ENCODE data around the gene NOTCH2. TPM values are rescaled to one million over a fixed set of nuclear protein-coding genes. Genes with fewer than 3 reads are reported as not detected.

NOTCH2 gene
- total RNA-seq, 4 donors from 2014 or later = 91.1 to 148 (median 112) TPM

DNA sequence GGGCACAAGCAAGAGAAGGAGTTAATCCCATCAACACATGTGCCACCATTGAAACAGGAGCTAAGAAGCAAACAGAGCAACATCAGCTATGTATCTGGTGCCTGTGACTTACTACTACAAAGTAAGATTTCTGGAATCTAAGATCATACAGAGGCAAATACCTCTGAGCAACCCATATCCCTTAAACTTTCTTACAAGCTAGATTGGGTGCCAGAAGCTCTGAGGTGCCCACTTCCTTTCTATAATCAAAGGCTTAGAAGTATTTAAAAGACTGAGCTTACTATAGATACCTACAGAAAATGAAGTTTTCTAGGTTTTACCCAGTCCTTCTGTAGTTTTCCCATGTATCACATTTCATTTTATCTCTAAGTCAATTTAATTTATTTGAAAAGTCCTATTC is 128.8 kb downstream of the NOTCH2 start:
- Histone ChIP-seq H3K36me3 (peaks cover 29 to 58% (median 39%) of the 10 kb centered on the region in 4 donors), H3K4me1 (peaks cover 0 to 7% (median 5%) of the 10 kb centered on the region in 4 donors), H3K27me3 (no peaks in the 10 kb centered on the region), H3K9me3 (no peaks in the 10 kb centered on the region), H3K4me3 (no peak overlapping the region), H3K27ac (replicated peaks in 1 of 4) (no peak overlapping the region)
- TF ChIP-seq, protein P1, sequence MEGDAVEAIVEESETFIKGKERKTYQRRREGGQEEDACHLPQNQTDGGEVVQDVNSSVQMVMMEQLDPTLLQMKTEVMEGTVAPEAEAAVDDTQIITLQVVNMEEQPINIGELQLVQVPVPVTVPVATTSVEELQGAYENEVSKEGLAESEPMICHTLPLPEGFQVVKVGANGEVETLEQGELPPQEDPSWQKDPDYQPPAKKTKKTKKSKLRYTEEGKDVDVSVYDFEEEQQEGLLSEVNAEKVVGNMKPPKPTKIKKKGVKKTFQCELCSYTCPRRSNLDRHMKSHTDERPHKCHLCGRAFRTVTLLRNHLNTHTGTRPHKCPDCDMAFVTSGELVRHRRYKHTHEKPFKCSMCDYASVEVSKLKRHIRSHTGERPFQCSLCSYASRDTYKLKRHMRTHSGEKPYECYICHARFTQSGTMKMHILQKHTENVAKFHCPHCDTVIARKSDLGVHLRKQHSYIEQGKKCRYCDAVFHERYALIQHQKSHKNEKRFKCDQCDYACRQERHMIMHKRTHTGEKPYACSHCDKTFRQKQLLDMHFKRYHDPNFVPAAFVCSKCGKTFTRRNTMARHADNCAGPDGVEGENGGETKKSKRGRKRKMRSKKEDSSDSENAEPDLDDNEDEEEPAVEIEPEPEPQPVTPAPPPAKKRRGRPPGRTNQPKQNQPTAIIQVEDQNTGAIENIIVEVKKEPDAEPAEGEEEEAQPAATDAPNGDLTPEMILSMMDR (IDR thresholded peaks at IDR 0.05) = no peak
- no peak for TF ChIP-seq EP300 (IDR thresholded peaks at IDR 0.05)
- TF ChIP-seq POLR2A (IDR thresholded peaks at IDR 0.05; ENCODE audit: low read depth) = no peak
- TF ChIP-seq POLR2AphosphoS5 (IDR thresholded peaks at IDR 0.05) = no peak
- DNase-seq (ENCODE audit: extremely low spot score) = no peak
- intact Hi-C loops (cut with DNase I) = loop anchor here (10.0 kb wide), 1 partner anchor 204 kb away; no protein-coding TSS in a partner anchor

DNA sequence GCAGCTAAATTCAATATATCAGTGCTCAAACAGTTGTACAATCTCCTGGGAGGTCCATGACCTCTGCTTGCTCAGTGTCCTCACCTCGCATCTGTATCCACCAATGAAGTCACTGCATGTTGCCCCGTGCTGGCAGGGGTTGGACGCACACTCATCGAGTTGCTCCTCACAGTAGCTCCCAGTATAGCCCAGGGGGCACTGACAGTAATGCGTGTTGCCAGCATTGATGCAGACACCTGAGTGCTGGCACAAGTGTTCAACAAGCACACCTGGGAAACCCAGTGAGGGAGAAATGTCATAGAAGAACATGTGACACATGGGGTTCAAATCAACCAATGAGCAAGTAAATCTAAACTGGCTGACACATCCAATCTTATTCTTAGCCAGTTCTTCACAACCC is 132.3 kb downstream of the NOTCH2 start:
- Histone ChIP-seq H3K4me3 (no peak overlapping the region), H3K9me3 (peaks cover 0 to 9% (median 0%) of the 10 kb centered on the region in 4 donors), H3K27me3 (no peaks in the 10 kb centered on the region), H3K36me3 (peaks cover 50 to 93% (median 66%) of the 10 kb centered on the region in 4 donors), H3K27ac (replicated peaks in 1 of 4) (no peak overlapping the region), H3K4me1 (peaks cover 0 to 5% (median 0%) of the 10 kb centered on the region in 4 donors)
- 91% methylated on average over 5 of the region's 5 CpGs for WGBS
- intact Hi-C loops (cut with DNase I) = no loop called here
- TF ChIP-seq POLR2A (IDR thresholded peaks at IDR 0.05; ENCODE audit: low read depth) (no peak), POLR2AphosphoS5 (IDR thresholded peaks at IDR 0.05) (no peak), EP300 (IDR thresholded peaks at IDR 0.05) (no peak)
- TF ChIP-seq, protein P1 (IDR thresholded peaks at IDR 0.05) = no peak
- peak; percentile 14 for DNase-seq (ENCODE audit: extremely low spot score)

DNA sequence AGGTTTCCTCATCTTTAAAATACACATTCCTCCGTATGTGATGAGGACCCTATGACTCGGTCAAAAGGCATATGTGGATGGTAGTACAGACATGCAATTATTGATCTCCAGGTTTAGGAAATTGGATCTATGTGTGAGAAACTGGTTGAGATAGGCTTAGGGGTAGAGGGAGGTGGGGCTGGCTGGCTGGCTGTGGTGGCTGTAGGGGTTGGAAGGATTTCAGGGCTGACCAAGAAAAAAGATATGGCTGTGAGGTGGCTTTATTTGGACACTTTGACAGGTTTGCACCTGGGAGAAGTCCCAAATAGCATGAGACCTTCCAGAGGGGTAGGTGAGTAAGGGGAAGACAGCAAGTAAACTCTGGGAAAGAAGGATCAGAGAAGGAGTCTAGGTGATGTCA is 133.5 kb downstream of the NOTCH2 start:
- H3K36me3 ChIP-seq = peaks cover 50 to 88% (median 64%) of the 10 kb centered on the region in 4 donors
- peaks cover 0 to 9% (median 0%) of the 10 kb centered on the region in 4 donors for H3K9me3 ChIP-seq
- H3K27ac ChIP-seq (replicated peaks in 1 of 4) = no peak overlapping the region
- 97% methylated on average over 2 of the region's 2 CpGs for WGBS
- H3K4me1 ChIP-seq = peaks cover 0 to 5% (median 0%) of the 10 kb centered on the region in 4 donors
- H3K4me3 ChIP-seq = no peak overlapping the region
- TF ChIP-seq POLR2A (IDR thresholded peaks at IDR 0.05; ENCODE audit: low read depth) = no peak
- TF ChIP-seq, protein P1 (IDR thresholded peaks at IDR 0.05) = no peak
- no peak for TF ChIP-seq EP300 (IDR thresholded peaks at IDR 0.05)
- TF ChIP-seq POLR2AphosphoS5 (IDR thresholded peaks at IDR 0.05) = no peak
- intact Hi-C loops (cut with DNase I) = no loop called here
- H3K27me3 ChIP-seq = no peaks in the 10 kb centered on the region
- DNase-seq (ENCODE audit: extremely low spot score) = no peak

DNA sequence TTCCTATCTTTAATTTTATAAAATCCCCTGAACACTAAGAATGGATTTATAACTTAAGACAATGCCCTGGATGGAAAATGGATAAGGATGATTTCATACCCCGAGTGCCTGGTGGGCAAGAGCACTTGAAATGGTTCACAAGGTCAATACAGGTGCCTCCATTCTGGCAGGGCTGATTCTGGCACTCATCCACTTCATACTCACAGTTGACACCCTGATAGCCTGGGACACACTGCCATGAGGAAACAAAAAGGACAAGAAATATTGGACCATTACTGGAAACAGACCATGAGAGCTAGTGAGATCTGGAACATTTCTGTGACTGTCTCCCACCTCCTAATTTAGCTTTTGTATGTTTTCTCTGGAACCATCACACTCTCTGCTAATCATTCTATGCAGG is 134.1 kb downstream of the NOTCH2 start:
- no peak overlapping the region for H3K27ac ChIP-seq (replicated peaks in 1 of 4)
- H3K36me3 ChIP-seq = peaks cover 50 to 86% (median 62%) of the 10 kb centered on the region in 4 donors
- H3K27me3 ChIP-seq = no peaks in the 10 kb centered on the region
- DNase-seq (ENCODE audit: extremely low spot score) = no peak
- peaks cover 0 to 9% (median 0%) of the 10 kb centered on the region in 4 donors for H3K9me3 ChIP-seq
- H3K4me1 ChIP-seq = peaks cover 0 to 5% (median 0%) of the 10 kb centered on the region in 4 donors
- intact Hi-C loops (cut with DNase I) = no loop called here
- 73% methylated on average over 1 of the region's 1 CpG for WGBS
- no peak overlapping the region for H3K4me3 ChIP-seq
- TF ChIP-seq POLR2A (IDR thresholded peaks at IDR 0.05; ENCODE audit: low read depth) = no peak
- TF ChIP-seq, protein P1 (IDR thresholded peaks at IDR 0.05) = no peak
- TF ChIP-seq POLR2AphosphoS5 (IDR thresholded peaks at IDR 0.05) = no peak
- no peak for TF ChIP-seq EP300 (IDR thresholded peaks at IDR 0.05)

DNA sequence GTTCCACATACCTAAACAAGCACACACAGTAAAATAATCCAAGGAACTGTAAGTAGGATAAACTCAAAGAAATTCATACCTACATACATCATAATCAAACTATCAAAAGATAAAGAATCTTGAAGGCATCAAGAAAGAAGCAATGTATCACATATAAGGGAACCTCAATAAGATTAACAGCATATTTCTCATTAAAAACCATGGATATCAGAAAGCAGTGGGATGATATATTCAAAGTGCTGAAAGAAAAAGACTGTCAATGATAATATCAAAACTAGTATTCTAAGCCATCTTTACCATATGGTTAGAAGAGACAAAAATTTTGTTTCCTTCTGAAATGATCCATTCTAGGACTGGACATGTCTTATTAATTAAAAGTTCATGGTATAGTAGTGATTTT is 136.1 kb downstream of the NOTCH2 start:
- H3K9me3 ChIP-seq = peaks cover 0 to 9% (median 0%) of the 10 kb centered on the region in 4 donors
- no peaks in the 10 kb centered on the region for H3K27me3 ChIP-seq
- TF ChIP-seq POLR2AphosphoS5 (IDR thresholded peaks at IDR 0.05) (no peak), POLR2A (IDR thresholded peaks at IDR 0.05; ENCODE audit: low read depth) (no peak), EP300 (IDR thresholded peaks at IDR 0.05) (no peak)
- TF ChIP-seq, protein P1 (IDR thresholded peaks at IDR 0.05) = no peak
- intact Hi-C loops (cut with DNase I) = no loop called here
- DNase-seq (ENCODE audit: extremely low spot score) = no peak
- peaks cover 0 to 5% (median 0%) of the 10 kb centered on the region in 4 donors for H3K4me1 ChIP-seq
- no peak overlapping the region for H3K4me3 ChIP-seq
- no peak overlapping the region for H3K27ac ChIP-seq (replicated peaks in 1 of 4)
- H3K36me3 ChIP-seq = peaks cover 43 to 83% (median 63%) of the 10 kb centered on the region in 4 donors

Measured in esophagus muscularis mucosa (tissue), 4 donors.